Measurements from ENCODE around the gene XPO6. TPM values are rescaled to one million over a fixed set of nuclear protein-coding genes. Genes with fewer than 3 reads are reported as not detected.

XPO6 gene
- total and polyA plus RNA-seq, 2 of the 13 experiments (the other 11 are each of a cell fraction or from before 2014, with no cell fraction given), result 109 to 129 TPM

- H2AFZ ChIP-seq (ENCODE audit: low read length), result no peak overlapping the region
- H3K79me2 ChIP-seq (ENCODE audit: insufficient read depth, low read length), result peaks cover 5% of the 10 kb centered on the region
- intact Hi-C loops (cut with micrococcal nuclease; ENCODE audit: unreplicated experiment) (no loop called here), in situ Hi-C loops (cut with HindIII; ENCODE audit: extremely low pct_ligation_motif_present, low pct_unique_long_range_greater_than_20kb) (no loop called here)
- no peak overlapping the region for H3K4me2 ChIP-seq (ENCODE audit: low read depth, low read length)
- no peaks in the 10 kb centered on the region for H3K4me1 ChIP-seq (ENCODE audit: insufficient read depth, low read length)
- BruUV-seq (replicated peaks), result no TSS peak
- TF ChIP-seq SKI (IDR thresholded peaks at IDR 0.05; ENCODE audit: partially characterized antibody) (no peak), CTCF (CRISPR knock-in tag; IDR thresholded peaks at IDR 0.05) (no peak), NCOR1 (IDR thresholded peaks at IDR 0.05; ENCODE audit: borderline replicate concordance, low read length) (no peak), ZNF83 (CRISPR knock-in tag; IDR thresholded peaks at IDR 0.05; ENCODE audit: borderline replicate concordance) (no peak), HNRNPL (IDR thresholded peaks at IDR 0.05; ENCODE audit: low read depth, low read length) (no peak), CEBPZ (IDR thresholded peaks at IDR 0.05; ENCODE audit: low read length) (no peak)
- FAIRE-seq (no peak), ATAC-seq (no peak), DNase-seq (ENCODE audit: low spot score) (no peak)
- no peak overlapping the region for H3K9ac ChIP-seq (ENCODE audit: insufficient read depth, low read depth, low read length)
- H3K9me3 ChIP-seq (ENCODE audit: low read length), result no peaks in the 10 kb centered on the region
- 95% methylated on average over 2 of the region's 2 CpGs for WGBS (ENCODE audit: low lambda C conversion rate)
- H3K4me3 ChIP-seq (replicated peaks in 1 of 3; ENCODE audit: insufficient read depth in 1 of 3, low read depth in 2 of 3, low read length in 3 of 3), result no peak overlapping the region
- H3K36me3 ChIP-seq (replicated peaks in 1 of 2; ENCODE audit: control insufficient read depth in 1 of 2, insufficient read depth in 2 of 2, low read length in 2 of 2), result peaks cover 27 to 70% of the 10 kb centered on the region in 2 experiments
- H3K27me3 ChIP-seq (ENCODE audit: control insufficient read depth in 1 of 2, insufficient read depth in 2 of 2, low read length in 2 of 2), result no peaks in the 10 kb centered on the region
- CTCF ChIA-PET (ENCODE audit: low intra/inter-chr PET ratio, low total read pairs), result no interaction called here
- no peaks in the 10 kb centered on the region for H4K20me1 ChIP-seq (ENCODE audit: insufficient read depth, low read length)
- no peak overlapping the region for H3K27ac ChIP-seq (ENCODE audit: extremely low read length, insufficient read depth, low read length)
- POLR2A ChIA-PET, result no interaction called here
These were observed 39.9 kb downstream of the XPO6 start for GRCh38 chr16:28171816-28172215.
